DMS153 (cell line): ENCODE results near the gene TMEM123.

ENCODE experiments used
- DNase-seq: peaks from one replicate; lab custom pipeline; 2025; lab: John Stamatoyannopoulos, UW

TMEM123 gene

DNA sequence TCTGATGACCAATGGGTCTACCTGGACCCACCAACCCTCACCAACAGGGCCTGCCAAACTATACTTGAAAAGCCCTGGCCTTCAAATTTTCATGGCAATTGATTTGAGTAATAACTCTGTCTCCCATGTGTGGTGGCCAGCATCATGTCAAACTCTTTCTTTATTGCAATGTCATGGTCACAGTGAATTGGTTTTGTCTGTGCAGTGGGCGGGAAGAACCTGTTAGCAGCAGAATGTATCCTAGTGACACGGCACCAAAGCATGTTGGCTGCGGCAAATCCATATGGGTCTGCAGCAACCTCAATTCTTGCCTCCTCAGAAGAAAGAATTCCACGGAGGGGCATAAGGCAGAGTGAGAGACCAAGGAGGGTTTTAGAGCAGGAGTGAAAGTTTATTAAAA is 19.6 kb upstream of the TMEM123 start:
- DNase-seq = no peak

DNA sequence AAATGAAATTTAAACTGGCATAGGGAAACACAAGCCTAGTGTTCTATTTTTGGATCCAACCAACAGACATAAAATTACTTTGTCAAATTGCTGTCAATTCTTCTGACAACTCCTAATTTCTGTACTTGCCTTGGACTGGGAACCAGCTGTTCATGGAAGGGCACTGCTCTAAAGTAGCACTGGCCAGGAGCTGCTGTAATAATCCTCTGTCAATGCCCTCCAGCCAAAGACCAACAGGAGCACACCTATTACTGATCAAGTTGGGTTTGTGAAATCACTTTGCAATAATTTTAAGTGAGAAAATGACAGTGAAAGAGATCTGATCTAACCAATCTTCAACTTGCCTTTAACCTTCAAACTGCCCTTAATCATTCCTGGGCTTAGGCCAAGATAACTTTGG is 18.9 kb upstream of the TMEM123 start:
- DNase-seq = no peak

DNA sequence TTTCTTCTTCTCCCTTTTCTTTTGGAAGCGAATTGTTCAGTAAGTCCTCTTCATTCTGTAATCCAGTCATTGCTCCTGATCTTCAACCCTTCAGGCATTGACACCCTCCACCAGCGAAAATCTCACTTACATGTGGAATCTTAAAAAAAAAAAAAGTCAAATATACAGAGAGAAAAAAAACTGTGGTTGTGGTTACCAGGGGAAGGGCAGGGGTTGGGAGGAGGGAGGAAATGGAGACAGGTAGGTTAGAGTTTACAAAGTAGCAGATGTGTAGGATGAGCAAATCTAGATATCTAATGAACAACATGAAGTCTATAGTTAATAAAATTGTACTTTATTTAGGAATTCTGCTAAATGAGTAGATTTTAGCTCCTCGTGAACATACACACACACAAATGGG is 17.7 kb upstream of the TMEM123 start:
- DNase-seq = no peak

DNA sequence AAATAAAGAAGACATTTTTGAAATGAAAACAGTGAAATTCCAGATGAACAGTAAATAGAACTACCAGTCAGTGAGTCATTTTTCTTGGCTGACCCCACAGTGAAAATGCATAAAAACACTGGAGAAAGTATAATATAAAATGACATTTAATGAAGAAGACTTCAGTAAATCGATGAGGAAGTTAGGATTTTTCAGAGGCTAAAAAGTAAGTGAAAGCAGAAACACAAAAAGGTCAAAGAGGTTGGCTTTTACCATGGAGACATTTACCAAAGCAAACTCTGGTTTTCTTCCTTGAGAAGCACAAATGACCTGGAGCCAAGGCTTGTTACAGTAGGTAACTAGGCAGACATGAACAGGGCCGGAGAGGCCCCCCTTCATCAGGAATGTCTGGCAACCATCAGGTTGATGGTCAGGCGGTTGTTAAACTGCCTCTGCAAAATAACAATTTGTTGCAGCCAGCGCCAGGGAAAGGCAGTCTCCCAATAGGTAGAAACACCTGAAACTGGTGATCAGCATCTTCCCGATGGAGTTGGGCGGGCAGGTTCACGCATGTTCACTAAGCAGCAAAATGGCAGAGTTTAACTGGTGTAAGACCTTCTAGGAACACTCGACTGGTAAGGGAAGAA is 16.7 kb upstream of the TMEM123 start:
- no peak for DNase-seq

DNA sequence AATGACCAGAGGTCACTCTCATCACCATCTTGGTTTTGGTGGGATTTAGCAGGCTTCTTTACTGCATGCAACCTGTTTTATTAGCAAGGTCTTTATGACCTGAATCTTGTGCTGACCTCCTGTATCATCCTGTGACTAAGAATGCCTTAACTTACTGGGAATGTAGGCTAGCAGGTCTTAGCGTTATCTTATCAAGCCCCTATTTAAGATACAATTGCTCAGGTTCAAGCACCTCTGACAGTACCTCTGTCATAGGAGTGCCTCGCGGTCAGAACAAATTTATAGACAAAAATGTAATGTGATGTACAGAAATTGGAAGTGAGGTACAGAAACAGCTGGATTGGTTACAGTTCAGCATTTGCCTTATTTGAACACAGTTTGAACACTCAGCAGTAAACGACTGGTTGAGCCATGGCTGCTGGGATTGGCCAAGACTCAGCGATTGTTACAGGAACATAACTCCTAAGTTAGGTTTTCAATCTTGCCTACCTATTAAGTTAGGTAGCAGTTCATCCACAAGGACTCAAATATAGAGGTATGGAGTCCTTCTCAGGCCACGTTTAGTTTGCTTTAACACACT is 16.1 kb upstream of the TMEM123 start:
- no peak for DNase-seq

DNA sequence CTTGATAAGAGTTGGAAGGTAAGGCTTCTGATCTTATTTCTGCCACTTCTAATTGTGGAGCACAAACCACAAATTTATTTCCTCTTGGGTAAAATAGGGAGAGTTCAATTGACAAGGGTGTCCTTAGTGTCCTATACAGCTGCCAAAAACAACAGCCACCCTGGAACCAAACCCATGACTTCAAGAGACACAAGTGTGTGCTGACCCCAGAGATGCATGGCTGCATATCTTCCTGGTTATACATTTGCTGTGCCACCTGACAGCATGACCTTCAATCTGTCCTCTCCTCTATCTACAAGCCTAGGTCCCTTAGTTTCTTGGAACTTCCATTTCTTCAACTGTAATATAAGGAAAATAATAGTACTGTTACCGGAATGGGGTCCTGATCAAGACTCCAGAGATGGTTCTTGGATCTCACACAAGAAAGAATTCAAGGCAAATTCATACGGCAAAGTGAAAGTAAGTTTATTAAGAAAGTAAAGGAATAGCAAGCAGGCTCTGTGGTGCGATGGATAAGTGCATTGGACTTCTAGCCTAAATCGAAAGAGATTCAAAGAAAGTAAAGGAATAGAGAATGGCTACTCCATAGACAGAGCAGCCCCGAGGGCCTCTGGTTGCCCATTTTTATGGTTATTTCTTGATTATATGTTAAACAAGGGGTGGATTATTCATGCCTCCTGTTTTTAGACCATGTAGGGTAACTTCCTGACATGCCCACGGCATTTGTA is 15.5 kb upstream of the TMEM123 start:
- no peak for DNase-seq

DNA sequence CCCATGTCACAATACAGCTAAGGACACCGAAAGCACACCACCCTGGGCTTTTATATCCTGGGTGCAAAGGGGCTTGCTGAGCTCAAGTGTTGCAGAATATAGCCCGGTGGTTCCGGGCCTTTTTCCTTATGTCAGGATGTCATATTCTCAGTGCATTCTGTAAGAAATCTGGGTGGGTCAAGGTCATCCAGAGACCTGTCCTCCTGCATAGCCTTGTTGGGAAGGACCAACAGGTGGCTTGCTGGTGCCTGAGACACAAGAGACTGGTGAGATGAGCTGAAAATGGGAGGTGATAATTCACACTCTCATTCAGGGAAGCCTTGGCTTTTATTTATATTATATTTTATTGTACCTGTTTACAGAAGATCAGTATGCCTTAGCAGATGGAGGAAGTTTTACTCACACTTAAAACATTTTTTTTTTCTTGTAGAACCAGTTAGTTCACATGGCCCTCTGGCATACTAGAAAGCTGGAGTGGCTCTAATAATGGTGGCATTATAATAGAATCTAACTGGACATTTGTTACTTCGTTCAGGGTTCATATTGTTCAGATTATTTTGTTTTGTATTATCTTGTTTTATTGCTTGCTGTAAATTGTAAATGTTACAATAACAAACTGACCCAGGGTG is 14.6 kb upstream of the TMEM123 start:
- DNase-seq = peak; percentile 28

DNA sequence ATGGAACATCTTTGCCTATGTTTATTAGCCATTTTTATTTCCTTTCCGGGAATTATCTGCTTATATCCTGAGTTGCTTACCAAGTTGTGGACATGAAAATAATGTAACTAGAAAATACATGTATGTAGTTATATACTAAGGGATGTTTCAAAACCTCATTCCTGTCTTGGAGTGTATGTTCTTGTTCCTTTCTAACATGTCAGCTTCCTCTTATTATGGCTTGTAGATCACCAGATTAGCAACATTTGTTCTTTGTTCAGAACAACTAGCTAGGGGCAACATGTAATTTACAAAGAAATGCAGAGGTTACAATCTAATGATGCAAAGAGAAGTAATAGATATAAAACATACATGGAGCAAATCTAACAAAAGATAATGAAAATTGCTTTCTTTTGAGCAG is 13.1 kb upstream of the TMEM123 start:
- no peak for DNase-seq

DNA sequence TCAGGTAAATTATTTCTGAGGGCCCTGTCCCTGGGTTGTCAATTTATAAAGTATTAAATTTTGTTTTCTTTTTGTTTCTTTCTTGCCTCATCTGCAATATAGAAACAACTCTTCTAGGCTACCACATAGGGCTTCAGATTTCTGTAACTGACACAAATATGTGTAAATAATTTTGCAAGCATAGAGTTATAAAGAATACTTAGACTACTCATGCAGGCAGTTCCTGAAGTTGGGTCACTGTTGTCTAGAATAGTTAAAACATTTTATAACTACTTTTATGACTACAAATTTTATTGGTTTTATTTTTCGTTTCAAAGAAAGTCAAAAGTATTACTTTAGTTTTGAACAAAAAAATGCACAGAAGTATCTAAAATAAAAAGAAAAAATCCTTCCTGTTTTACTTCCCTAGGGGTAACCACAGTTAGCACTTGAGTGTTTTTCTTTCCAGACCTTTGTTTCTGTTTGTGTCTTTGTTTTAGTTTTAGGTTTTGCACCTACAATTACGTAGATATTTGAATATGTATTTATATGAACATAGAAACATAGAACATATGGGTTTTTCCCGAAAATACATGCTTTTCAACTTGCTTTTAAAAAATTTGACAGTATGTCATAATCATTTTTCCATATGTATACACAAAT is 12.4 kb upstream of the TMEM123 start:
- DNase-seq = no peak

DNA sequence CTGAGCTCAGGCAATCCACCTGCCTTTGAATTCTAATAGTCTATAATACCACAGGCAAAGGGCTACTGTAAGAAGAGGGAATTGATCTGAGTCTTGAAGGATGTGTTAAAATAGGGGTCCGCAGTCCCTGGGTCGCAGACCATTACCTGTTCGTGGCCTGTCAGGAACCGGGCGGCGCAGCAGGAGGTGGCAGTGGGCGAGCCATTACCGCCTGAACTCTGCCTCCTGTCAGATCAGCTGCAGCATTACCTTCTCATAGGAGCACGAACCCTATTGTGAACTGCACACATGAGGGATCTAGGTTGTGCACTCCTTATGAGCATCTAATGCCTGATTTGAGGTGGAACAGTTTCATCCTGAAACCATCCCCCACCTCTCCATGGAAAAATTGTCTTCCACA is 11.5 kb upstream of the TMEM123 start:
- no peak for DNase-seq

DNA sequence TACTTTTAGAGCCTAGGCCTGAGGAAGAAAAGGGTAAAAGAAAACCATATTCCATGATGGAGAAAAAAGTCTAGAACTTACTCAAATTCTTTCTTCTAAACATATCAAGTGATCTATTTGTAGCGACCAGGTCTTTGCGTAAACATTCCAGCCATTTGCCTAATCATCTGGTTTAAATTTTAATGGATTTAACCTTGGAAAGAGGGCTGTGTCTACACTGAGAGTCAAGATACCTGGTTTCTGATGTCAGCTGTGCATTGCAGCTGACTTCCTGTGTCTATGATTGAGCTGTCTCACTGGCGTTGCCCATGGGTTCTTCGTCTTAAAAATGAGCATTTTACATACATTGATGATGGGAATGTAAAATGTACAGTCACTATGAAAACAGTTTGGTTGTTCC is 10.0 kb upstream of the TMEM123 start:
- DNase-seq = no peak

DNA sequence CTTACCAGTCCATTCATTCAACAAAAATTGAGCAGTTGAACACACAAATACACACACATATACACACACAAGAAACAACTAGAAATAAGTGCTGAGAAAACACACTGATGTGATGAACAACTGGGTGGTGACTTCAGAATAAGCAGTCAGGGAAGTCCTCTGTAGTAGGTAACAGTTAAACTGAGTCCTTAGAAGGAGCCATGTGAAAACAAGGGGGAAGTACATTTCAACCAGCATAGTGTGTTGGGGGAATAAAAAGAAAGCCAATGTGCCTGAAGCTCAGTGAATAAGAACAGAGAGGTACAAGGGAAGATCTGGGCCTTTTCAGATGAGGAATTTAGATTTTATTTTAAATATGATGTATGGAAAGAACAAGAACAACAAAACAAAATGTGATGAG is 6.8 kb upstream of the TMEM123 start:
- DNase-seq = no peak

DNA sequence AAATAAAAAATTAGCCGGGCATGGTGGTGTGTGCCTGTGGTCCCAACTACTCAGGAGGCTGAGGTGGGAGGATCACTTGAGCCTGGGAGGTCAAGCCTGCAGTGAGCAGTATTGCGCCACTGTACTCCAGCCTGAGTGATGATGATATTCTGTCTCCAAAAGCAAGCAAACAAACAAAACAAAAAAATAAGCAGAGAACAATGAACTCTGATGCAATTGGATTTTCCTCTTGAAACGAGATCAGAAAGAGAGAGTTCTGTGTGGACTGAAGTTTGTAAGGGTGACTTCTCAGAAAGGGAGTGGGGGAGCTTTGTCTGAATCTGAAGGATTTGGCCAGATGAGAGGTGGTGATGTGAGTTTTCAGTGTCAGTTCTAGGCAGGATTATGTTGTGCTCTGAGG is 6.0 kb upstream of the TMEM123 start:
- no peak for DNase-seq

DNA sequence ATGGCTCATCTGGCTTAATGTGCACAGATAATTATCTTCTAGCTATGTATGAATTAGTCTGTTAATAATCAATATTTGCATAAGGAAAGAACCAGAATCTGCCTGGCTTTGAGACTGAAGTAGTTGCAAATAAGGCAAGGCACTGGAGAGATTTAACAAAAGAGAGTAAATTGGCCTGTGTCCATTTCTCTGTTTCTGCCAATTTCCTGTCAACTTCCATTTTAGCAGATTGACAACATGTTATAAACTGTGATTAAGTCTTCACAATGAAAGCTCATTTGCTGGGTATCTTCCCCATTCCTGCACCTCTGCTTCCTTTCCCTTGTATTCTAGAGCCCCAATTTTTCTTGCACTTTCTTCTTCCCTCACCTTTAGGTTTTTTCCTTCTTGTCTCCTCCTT is 5.3 kb upstream of the TMEM123 start:
- peak; percentile 54 for DNase-seq

DNA sequence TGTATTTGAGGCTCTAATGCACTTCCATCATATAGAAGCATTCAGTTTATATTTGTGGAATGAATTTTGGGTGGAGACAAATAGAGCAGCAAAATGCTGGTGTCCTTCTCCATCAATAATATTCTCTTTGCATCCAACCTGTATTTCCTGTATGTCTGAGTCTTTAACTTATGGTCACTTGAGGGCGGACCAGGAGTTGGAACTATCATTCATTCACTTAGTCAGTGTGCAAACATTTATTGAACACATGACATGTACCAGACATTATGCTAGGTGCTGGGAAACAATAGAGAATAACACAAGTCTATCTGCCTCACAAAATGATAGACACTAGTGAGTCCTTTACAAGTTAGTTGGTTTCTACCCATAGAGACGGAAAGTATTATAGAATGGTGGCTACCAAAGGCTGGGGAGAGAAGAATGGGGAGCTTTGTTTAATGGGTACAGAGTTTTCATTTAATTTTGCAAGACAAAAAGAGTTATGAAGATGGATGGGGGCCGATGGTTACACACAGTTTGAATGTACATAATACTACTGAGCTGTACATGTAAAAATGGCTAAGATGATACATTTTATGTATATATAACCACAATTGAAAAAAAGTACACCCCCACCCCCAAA is 4.6 kb upstream of the TMEM123 start:
- DNase-seq = no peak

DNA sequence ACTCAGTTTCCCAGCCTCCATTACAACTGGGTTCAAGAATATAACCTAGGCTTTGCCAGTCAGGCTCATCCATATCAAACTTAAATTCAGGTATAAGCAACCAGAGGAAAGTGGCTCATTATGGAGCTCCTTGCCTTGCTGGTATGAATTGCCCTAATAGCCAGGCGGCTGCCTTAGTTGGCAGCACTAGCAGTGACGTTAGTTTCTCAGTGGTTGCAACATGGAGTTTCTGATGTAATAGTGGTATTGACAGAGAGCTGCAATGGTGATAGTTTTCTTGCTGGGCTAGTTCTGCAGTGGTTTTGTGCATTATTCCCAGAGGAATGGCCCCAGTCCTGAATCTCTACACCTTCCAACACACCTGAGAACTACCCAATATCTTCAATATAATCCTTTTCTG is 3.8 kb upstream of the TMEM123 start:
- no peak for DNase-seq

DNA sequence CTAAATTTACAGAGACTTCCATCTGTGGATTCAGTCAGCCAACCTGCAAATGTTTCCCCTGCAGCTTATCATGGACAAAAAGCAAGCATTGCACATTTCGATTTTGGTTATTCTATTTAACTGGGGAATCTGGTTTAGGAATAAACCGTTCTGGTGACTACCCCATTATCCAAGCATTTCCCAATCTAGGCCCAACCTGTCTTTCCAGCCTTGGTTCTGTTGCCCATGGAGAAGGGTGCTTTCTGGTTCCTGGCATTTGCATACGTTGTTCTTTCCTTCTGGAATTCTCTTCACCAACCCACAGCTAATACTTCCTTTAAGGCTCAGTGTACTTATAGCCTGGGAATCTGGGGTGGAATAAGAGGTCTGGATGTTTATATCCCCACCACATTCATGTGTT is 1.4 kb upstream of the TMEM123 start:
- no peak for DNase-seq

DNA sequence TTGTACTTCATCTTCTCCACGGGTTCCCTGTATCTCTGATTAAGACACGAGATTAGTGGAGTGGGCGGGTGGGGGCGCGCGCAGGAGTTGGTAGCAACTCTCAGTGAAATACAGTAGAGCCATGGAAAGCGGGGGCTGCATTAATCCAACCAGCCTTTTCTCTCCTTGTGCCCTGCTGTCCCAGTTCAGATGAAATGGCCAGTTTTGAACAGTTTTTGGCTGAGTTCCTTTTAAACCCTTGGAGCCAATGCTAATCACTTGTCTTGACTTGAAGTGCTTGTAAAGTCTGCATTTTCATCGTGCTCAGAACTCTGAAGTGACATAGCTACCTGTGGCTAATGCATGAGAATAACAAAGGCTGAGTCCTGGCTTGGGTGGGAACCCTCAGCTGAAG is 734 bp upstream of the TMEM123 start:
- no peak for DNase-seq

DNA sequence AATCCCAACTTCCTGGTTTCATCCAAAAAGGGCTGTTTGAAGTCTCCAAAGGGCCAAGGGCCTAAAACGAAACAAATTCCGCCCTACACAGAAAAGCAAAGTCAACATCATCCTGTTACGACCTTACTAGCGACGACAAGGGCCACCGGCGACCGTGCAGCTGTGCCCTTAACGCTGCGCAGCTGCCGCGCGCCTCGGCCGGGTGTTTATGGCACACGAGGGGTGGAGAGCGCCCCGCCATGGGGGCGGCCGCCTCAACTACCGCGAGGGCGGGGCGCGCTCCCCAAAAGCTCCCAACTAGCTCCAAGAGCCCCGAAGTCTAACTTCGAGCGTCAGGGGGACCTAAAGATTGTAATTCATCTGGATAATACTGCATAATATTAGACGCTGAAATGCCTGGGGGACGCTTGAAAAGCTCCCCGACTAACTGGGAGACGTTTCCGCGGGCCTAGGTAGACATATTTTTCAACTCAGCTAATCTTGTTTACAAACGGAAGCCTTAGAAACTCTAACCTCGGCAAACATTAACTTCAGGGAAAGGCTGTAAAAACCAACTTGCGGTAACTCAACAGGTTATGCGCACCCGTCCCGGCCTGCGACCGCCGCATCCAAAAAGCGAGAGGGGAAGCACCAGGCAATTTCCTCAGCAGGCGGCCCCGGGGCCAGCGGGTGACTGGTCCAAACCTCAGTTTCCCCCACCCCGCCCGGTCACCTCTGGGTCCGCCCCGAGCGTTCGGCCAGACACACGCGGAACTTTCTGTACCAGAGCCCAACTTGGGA is 694 bp downstream of the TMEM123 start:
- DNase-seq = peak; percentile 63

DNA sequence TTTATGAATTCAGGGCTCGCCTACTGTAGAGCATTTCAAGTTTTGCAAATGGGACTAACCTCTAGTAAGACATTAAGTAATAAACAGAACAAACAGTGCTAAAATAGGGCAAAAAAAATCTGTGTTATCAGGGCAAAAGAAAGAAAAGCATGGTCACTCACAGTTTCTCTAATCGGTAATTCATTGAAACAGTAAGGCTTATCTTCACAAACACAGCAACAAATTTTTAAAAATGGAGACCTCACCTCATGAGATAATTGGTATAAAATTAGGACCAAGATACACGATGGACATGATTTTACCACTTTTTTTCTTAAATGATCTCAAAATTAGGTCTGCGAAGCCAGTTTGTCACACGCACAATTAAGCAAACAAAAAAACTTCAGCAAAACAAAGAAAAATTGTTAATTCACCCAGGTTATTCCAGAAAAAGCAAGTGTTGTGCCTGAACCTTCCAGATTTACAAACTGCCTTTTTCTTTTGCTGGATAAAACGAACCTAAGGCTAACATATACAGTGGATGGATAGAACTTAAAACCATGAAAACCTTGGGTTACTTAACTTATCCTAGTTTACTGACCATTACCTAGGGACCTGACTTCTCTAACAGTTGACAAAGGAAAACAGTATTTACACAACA is 1.4 kb downstream of the TMEM123 start:
- no peak for DNase-seq
